HCT116 (cell line): ENCODE results near the gene PICK1. TPM values are rescaled to one million over a fixed set of nuclear protein-coding genes. Genes with fewer than 3 reads are reported as not detected.

Source experiments
- ATAC-seq: fragments of 200-7000 bp; cut with Tn5 transposase; 2 replicates; pipeline ENCODE4 v1.9.1; 2020; ENCODE audit warnings: mild to moderate bottlenecking, moderate library complexity
- BruUV-seq: library from RNA; stranded (reverse); fragments of 400-500 nt; replicated peaks from 2 replicates; lab custom pipeline; 2021; lab: Mats Ljungman, UMichigan
- CTCF ChIA-PET: fragments of 300-600 bp; sonication (Branson Sonifier 250); formaldehyde crosslinking; loops from one replicate; lab custom pipeline; 2021; ENCODE audit warnings: antibody characterized with exemption; lab: Charles Lee
- POLR2A ChIA-PET: fragments of 300-600, 350-600 bp; sonication (Branson Sonifier 250); formaldehyde crosslinking; loops from one replicate; lab custom pipeline; 2021; ENCODE audit warnings: antibody characterized with exemption; lab: Charles Lee
- RAD21 ChIA-PET, 2 experiments: fragments of 300-600 bp; sonication (Branson Sonifier 250); formaldehyde crosslinking; loops; one replicate each; lab custom pipeline; 2023; ENCODE audit warnings: low total read pairs in 2 of 2; ENCODE audit not compliant: uncharacterized antibody in 2 of 2, unreplicated experiment in 2 of 2, low non-redundant PET in 1 of 2; lab: Charles Lee
- DNase-seq: peaks from one replicate; pipeline ENCODE4 v3.0.0-alpha.2; 2010; ENCODE audit warnings: low read depth, low spot score
- H2AFZ ChIP-seq: fragments of 200-600 bp; shearing (Covaris generic), sonication (generic); 2 replicates; pipeline ENCODE4 v1.6.1; 2017; ENCODE audit warnings: low read depth, mixed run types, mixed read lengths, antibody characterized with exemption, low read length; ENCODE audit not compliant: poor library complexity, severe bottlenecking
- H3K27ac ChIP-seq: 2 replicates; pipeline ENCODE4 v1.5.1; 2012; ENCODE audit warnings: low read depth, low read length
- H3K27me3 ChIP-seq: fragments of 200-600 bp; sonication (generic); 2 replicates; pipeline ENCODE4 v1.6.1; 2016; ENCODE audit warnings: mixed run types, low read length, mixed read lengths; ENCODE audit not compliant: insufficient read depth
- H3K36me3 ChIP-seq, 2 experiments: fragments of 200-500 bp in 1 of 2; fragments of 200-600 bp in 1 of 2; sonication (Bioruptor generic) in 1 of 2; sonication (generic) in 1 of 2; 2 replicates each; pipeline versions ENCODE4 v1.5.1 to v1.6.1; 2014 to 2016; ENCODE audit warnings: low read length in 2 of 2, inconsistent platforms in 1 of 2, mixed read lengths in 1 of 2, mixed run types in 1 of 2; ENCODE audit not compliant: insufficient read depth in 2 of 2, control insufficient read depth in 1 of 2
- H3K4me1 ChIP-seq, 2 experiments: fragments of 200-600 bp in 1 of 2; sonication (generic) in 1 of 2; 2 replicates each; pipeline versions ENCODE4 v1.5.1 to v1.6.1; 2012 to 2017; ENCODE audit warnings: low read length in 2 of 2, inconsistent platforms in 1 of 2, mild to moderate bottlenecking in 1 of 2, mixed read lengths in 1 of 2, mixed run types in 1 of 2, moderate library complexity in 1 of 2; ENCODE audit not compliant: insufficient read depth in 2 of 2, control insufficient read depth in 1 of 2
- H3K4me2 ChIP-seq: fragments of 200-600 bp; sonication (generic); 2 replicates; pipeline ENCODE4 v1.6.1; 2017; ENCODE audit warnings: mixed run types, low read length, mixed read lengths
- H3K4me3 ChIP-seq, 2 experiments: fragments of 200-600 bp in 1 of 2; sonication (generic) in 1 of 2; replicated peaks in 1 of 2; 2 replicates each; pipeline ENCODE4 v1.5.1; 2011 to 2016; ENCODE audit warnings: low read length in 2 of 2, control low read depth in 1 of 2, low read depth in 1 of 2, mild to moderate bottlenecking in 1 of 2, mixed read lengths in 1 of 2, mixed run types in 1 of 2
- H3K79me2 ChIP-seq: fragments of 200-600 bp; sonication (generic); 2 replicates; pipeline ENCODE4 v1.6.1; 2017; ENCODE audit warnings: mild to moderate bottlenecking, mixed run types, low read length, moderate library complexity, mixed read lengths; ENCODE audit not compliant: insufficient read depth
- H3K9ac ChIP-seq: fragments of 200-600 bp; sonication (generic); 2 replicates; pipeline ENCODE4 v1.6.1; 2016; ENCODE audit warnings: low read length, mixed read lengths
- H3K9me2 ChIP-seq: fragments of 200-600 bp; sonication (generic), shearing (Covaris generic); 2 replicates; pipeline ENCODE4 v1.6.1; 2017; ENCODE audit warnings: mixed run types, mild to moderate bottlenecking, moderate library complexity; ENCODE audit not compliant: insufficient read depth
- H3K9me3 ChIP-seq, 2 experiments: fragments of 200-500 bp in 1 of 2; fragments of 200-600 bp in 1 of 2; sonication (Bioruptor generic) in 1 of 2; sonication (generic) in 1 of 2; 2 replicates each; pipeline ENCODE4 v1.6.1; 2014 to 2017; ENCODE audit warnings: low read length in 2 of 2, mixed read lengths in 2 of 2, inconsistent platforms in 1 of 2, low read depth in 1 of 2, mild to moderate bottlenecking in 1 of 2, mixed run types in 1 of 2, moderate library complexity in 1 of 2; ENCODE audit not compliant: control insufficient read depth in 1 of 2, insufficient read depth in 1 of 2
- H4K20me1 ChIP-seq: fragments of 200-600 bp; sonication (generic), shearing (Covaris generic); 2 replicates; pipeline ENCODE4 v1.6.1; 2017; ENCODE audit warnings: mixed run types, mild to moderate bottlenecking, moderate library complexity; ENCODE audit not compliant: insufficient read depth
- EGR1 ChIP-seq: IDR thresholded peaks from 2 replicates; pipeline ENCODE4 v1.6.1; 2012; ENCODE audit warnings: low read depth
- ELF1 ChIP-seq: IDR thresholded peaks from 2 replicates; pipeline ENCODE4 v1.6.1; 2012; ENCODE audit warnings: low read depth, borderline replicate concordance
- JUND ChIP-seq: IDR thresholded peaks from 2 replicates; pipeline ENCODE4 v1.6.1; 2012
- POLR2AphosphoS5 ChIP-seq: IDR thresholded peaks from 2 replicates; pipeline ENCODE4 v1.6.1; 2011; ENCODE audit warnings: mild to moderate bottlenecking, low read depth, low read length, moderate library complexity
- YY1 ChIP-seq: IDR thresholded peaks from 2 replicates; pipeline ENCODE4 v1.6.1; 2011; ENCODE audit warnings: low read length, low read depth, moderate library complexity, mild to moderate bottlenecking; ENCODE audit not compliant: insufficient replicate concordance; ENCODE audit errors: extremely low read depth
- ZBTB33 ChIP-seq: IDR thresholded peaks from 2 replicates; pipeline ENCODE4 v1.6.1; 2011; ENCODE audit warnings: mild to moderate bottlenecking, low read length, moderate library complexity; ENCODE audit not compliant: insufficient replicate concordance; ENCODE audit errors: extremely low read depth
- ZFX ChIP-seq: fragments of 450-650 bp; IDR thresholded peaks from 2 replicates; pipeline ENCODE4 v1.6.1; 2017
- ZNF274 ChIP-seq: fragments of 200-500 bp; sonication (Bioruptor generic); IDR thresholded peaks from 2 replicates; pipeline ENCODE4 v1.6.1; 2014; ENCODE audit warnings: mild to moderate bottlenecking, low read depth, low read length, inconsistent platforms
- intact Hi-C: fragments of 100-400 bp; cut with micrococcal nuclease; formaldehyde crosslinking; loops from 2 replicates; pipeline ENCODE4 v1.10.0; 2022
- total RNA-seq: library from RNA; stranded (reverse); gene quantifications from one replicate; pipeline ENCODE4 v1.2.1, GENCODE V29; 2021; ENCODE audit not compliant: unreplicated experiment
- TF ChIP-seq, protein P1 (sequence below), 3 experiments: fragments of 200-600 bp in 1 of 3; sonication (generic) in 1 of 3; IDR thresholded peaks in 2 of 3; conservative IDR thresholded peaks in 1 of 3; 2 replicates each; pipeline ENCODE4 v1.5.1; 2012 to 2017; ENCODE audit warnings: low read depth in 2 of 3, low read length in 2 of 3, antibody characterized with exemption in 1 of 3, borderline replicate concordance in 1 of 3, control low read depth in 1 of 3, mild to moderate bottlenecking in 1 of 3, mixed read lengths in 1 of 3, mixed run types in 1 of 3, moderate library complexity in 1 of 3; ENCODE audit not compliant: insufficient read depth in 1 of 3

Gene PICK1
- total RNA-seq, 1 experiment from 2014 or later, result 40.0 TPM

GRCh38 chr22:38075105-38075825, 18.1 kb downstream of the PICK1 start:
- no peak for ATAC-seq
- no peak overlapping the region for H3K4me2 ChIP-seq
- H3K36me3 ChIP-seq, result peaks cover 3 to 19% of the 10 kb centered on the region in 2 experiments; a peak in 3 of 4 replicates
- ChIA-PET RAD21 (no interaction called here), CTCF (no interaction called here), POLR2A (no interaction called here)
- intact Hi-C loops, result no loop called here
- no TSS peak for BruUV-seq
- H3K4me3 ChIP-seq, result no peak overlapping the region
- no peak overlapping the region for H2AFZ ChIP-seq
- no peak for DNase-seq
- H3K9me2 ChIP-seq, result no peaks in the 10 kb centered on the region
- TF ChIP-seq ZNF274 (no peak), ZFX (no peak), EGR1 (no peak), JUND (no peak), ELF1 (no peak), YY1 (no peak), ZBTB33 (no peak), POLR2AphosphoS5 (no peak)
- TF ChIP-seq, protein P1, sequence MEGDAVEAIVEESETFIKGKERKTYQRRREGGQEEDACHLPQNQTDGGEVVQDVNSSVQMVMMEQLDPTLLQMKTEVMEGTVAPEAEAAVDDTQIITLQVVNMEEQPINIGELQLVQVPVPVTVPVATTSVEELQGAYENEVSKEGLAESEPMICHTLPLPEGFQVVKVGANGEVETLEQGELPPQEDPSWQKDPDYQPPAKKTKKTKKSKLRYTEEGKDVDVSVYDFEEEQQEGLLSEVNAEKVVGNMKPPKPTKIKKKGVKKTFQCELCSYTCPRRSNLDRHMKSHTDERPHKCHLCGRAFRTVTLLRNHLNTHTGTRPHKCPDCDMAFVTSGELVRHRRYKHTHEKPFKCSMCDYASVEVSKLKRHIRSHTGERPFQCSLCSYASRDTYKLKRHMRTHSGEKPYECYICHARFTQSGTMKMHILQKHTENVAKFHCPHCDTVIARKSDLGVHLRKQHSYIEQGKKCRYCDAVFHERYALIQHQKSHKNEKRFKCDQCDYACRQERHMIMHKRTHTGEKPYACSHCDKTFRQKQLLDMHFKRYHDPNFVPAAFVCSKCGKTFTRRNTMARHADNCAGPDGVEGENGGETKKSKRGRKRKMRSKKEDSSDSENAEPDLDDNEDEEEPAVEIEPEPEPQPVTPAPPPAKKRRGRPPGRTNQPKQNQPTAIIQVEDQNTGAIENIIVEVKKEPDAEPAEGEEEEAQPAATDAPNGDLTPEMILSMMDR (IDR thresholded peaks at IDR 0.05 in 2 of 3, conservative IDR thresholded peaks at IDR 0.05 in 1 of 3; ENCODE audit: borderline replicate concordance in 1 of 3, insufficient read depth in 1 of 3, low read depth in 2 of 3, low read length in 2 of 3), result no peak
- no peaks in the 10 kb centered on the region for H3K9me3 ChIP-seq
- H3K27ac ChIP-seq, result no peak overlapping the region
- no peaks in the 10 kb centered on the region for H3K4me1 ChIP-seq
- no peaks in the 10 kb centered on the region for H4K20me1 ChIP-seq
- H3K27me3 ChIP-seq, result no peaks in the 10 kb centered on the region
- no peak overlapping the region for H3K9ac ChIP-seq
- H3K79me2 ChIP-seq, result no peaks in the 10 kb centered on the region
